Bronchial epithelial cell (primary cell): ENCODE results near the gene MAK. TPM values are rescaled to one million over a fixed set of nuclear protein-coding genes. Genes with fewer than 3 reads are reported as not detected.
"Not testable (repeated sequence)": the region's sequence is repeated elsewhere in the genome, so short reads cannot be mapped to it uniquely, and the experiment has no call there.

Source experiments
- DNase-seq: peaks from one replicate; pipeline ENCODE4 v3.0.0-alpha.2; 2010; ENCODE audit warnings: low read depth
- FAIRE-seq: peaks from 2 replicates; lab custom pipeline; 2011; peaks lifted over from hg19 to GRCh38; lab: Jason Lieb, UNC
- H3K27me3 ChIP-seq: 2 replicates; pipeline ENCODE4 v1.5.1; 2011; ENCODE audit warnings: low read length; ENCODE audit not compliant: control insufficient read depth, insufficient read depth
- H3K36me3 ChIP-seq: 2 replicates; pipeline ENCODE4 v1.5.1; 2011; ENCODE audit warnings: low read length; ENCODE audit not compliant: control insufficient read depth, insufficient read depth
- H3K4me3 ChIP-seq: 2 replicates; pipeline ENCODE4 v1.5.1; 2011; ENCODE audit warnings: mild to moderate bottlenecking, low read depth, low read length, control low read depth
- CTCF ChIP-seq: IDR thresholded peaks from 2 replicates; pipeline ENCODE4 v1.5.1; 2011; ENCODE audit warnings: mild to moderate bottlenecking, moderate library complexity, low read length, control low read depth, inconsistent platforms; ENCODE audit not compliant: insufficient read depth, severe bottlenecking
- total RNA-seq: library from RNA; depleted of rRNA; stranded (reverse); fragments of >200 nt; gene quantifications from 2 replicates; pipeline ENCODE4 v1.2.1, GENCODE V29; 2014

The MAK gene
- total RNA-seq, 1 donor from 2014 or later, result not detected

GRCh38 chr6:10857259-10857658 lies 18.9 kb upstream of the MAK start:
- no peaks in the 10 kb centered on the region for H3K27me3 ChIP-seq
- no peak overlapping the region for H3K4me3 ChIP-seq
- no peak for TF ChIP-seq CTCF
- FAIRE-seq (no peak), DNase-seq (no peak)
- no peaks in the 10 kb centered on the region for H3K36me3 ChIP-seq

GRCh38 chr6:10854922-10855632 lies 16.7 kb upstream of the MAK start:
- no peaks in the 10 kb centered on the region for H3K27me3 ChIP-seq
- H3K4me3 ChIP-seq, result no peak overlapping the region
- FAIRE-seq (no peak), DNase-seq (no peak)
- TF ChIP-seq CTCF, result no peak
- H3K36me3 ChIP-seq, result no peaks in the 10 kb centered on the region

GRCh38 chr6:10853849-10854300 lies 15.5 kb upstream of the MAK start:
- not testable (repeated sequence) for H3K36me3 ChIP-seq, DNase-seq, H3K4me3 ChIP-seq, FAIRE-seq, H3K27me3 ChIP-seq

GRCh38 chr6:10852361-10852960 lies 14.1 kb upstream of the MAK start:
- Histone ChIP-seq H3K4me3 (no peak overlapping the region), H3K36me3 (no peaks in the 10 kb centered on the region), H3K27me3 (no peaks in the 10 kb centered on the region)
- FAIRE-seq, result no peak
- no peak for TF ChIP-seq CTCF
- DNase-seq, result no peak

- FAIRE-seq (no peak), DNase-seq (no peak)
These were observed 12.4 kb upstream of the MAK start for GRCh38 chr6:10850728-10851127.

More at GRCh38 chr6:10850728-10851127, 12.4 kb upstream of the MAK start:
- Histone ChIP-seq H3K36me3 (no peaks in the 10 kb centered on the region), H3K27me3 (no peaks in the 10 kb centered on the region), H3K4me3 (no peak overlapping the region)
- no peak for TF ChIP-seq CTCF
